Measurements from ENCODE around the gene SNRPD2.
"Not testable (repeated sequence)": the region's sequence is repeated elsewhere in the genome, so short reads cannot be mapped to it uniquely, and the experiment has no call there.

Gene SNRPD2

GRCh38 chr19:45691516-45692186, at the start of gene SNRPD2:
SNRPD2 (minus strand) TSS chr19:45691953; CDS start chr19:45691888, 65 bp downstream.
- DNase-seq = peak; percentile 100

GRCh38 chr19:45739498-45740439, 48.0 kb upstream of the SNRPD2 start:
- no peak for DNase-seq

- no peak for DNase-seq
Measured at GRCh38 chr19:45733160-45733810, 41.5 kb upstream of the SNRPD2 start, which contains the start of gene MEIOSIN. MEIOSIN (plus strand) TSS chr19:45733439; CDS start chr19:45735377, 1,938 bp downstream.

GRCh38 chr19:45730368-45731288, 38.9 kb upstream of the SNRPD2 start, which contains the start of gene FBXO46:
FBXO46 (minus strand) TSS chr19:45730896; CDS start chr19:45713495, 17,401 bp downstream.
- peak; percentile 97 for DNase-seq

- DNase-seq = no peak
Measured at GRCh38 chr19:45729800-45730290, 38.1 kb upstream of the SNRPD2 start.

GRCh38 chr19:45728683-45729082, 36.9 kb upstream of the SNRPD2 start:
- not testable (repeated sequence) for DNase-seq

- DNase-seq = not testable (repeated sequence)
Measured at GRCh38 chr19:45720065-45720464, 28.3 kb upstream of the SNRPD2 start.

- DNase-seq = no peak
Measured at GRCh38 chr19:45717983-45718650, 26.4 kb upstream of the SNRPD2 start.

GRCh38 chr19:45717131-45717982, 25.6 kb upstream of the SNRPD2 start:
- DNase-seq = peak; percentile 97

- no peak for DNase-seq
Measured at GRCh38 chr19:45716359-45717130, 24.8 kb upstream of the SNRPD2 start.

- DNase-seq = no peak
Measured at GRCh38 chr19:45715139-45715538, 23.4 kb upstream of the SNRPD2 start.

GRCh38 chr19:45713141-45713540, 21.4 kb upstream of the SNRPD2 start:
- DNase-seq = no peak

GRCh38 chr19:45712699-45713067, 20.9 kb upstream of the SNRPD2 start:
- DNase-seq = no peak

GRCh38 chr19:45711851-45712698, 20.3 kb upstream of the SNRPD2 start:
- no peak for DNase-seq

- no peak for DNase-seq
Measured at GRCh38 chr19:45710356-45711130, 18.8 kb upstream of the SNRPD2 start.

GRCh38 chr19:45705710-45706415, 14.1 kb upstream of the SNRPD2 start:
- DNase-seq = no peak

GRCh38 chr19:45705115-45705514, 13.4 kb upstream of the SNRPD2 start:
- no peak for DNase-seq
